HepG2 (cell line): ENCODE data around the gene C1S. TPM values are rescaled to one million over a fixed set of nuclear protein-coding genes. Genes with fewer than 3 reads are reported as not detected.
"Not testable (repeated sequence)": the region's sequence is repeated elsewhere in the genome, so short reads cannot be mapped to it uniquely, and the experiment has no call there.

Experiments
- ATAC-seq: fragments of 200-7000 bp; cut with Tn5 transposase; 3 replicates; pipeline ENCODE4 v1.9.1; 2020; ENCODE audit warnings: mild to moderate bottlenecking, moderate library complexity
- BruUV-seq: library from RNA; stranded (reverse); fragments of 400-500 nt; replicated peaks from 2 replicates; lab custom pipeline; 2021; lab: Mats Ljungman, UMichigan
- CTCF ChIA-PET: fragments of 300-600 bp; formaldehyde crosslinking; extraction: SDS; loops from one replicate; lab custom pipeline; 2021; ENCODE audit warnings: low total read pairs, inconsistent platforms, low intra/inter-chr PET ratio; lab: Yijun Ruan, JAX
- POLR2A ChIA-PET: fragments of 350-600 bp; sonication (Branson Sonifier 250); formaldehyde crosslinking; loops from one replicate; lab custom pipeline; 2020; ENCODE audit warnings: antibody characterized with exemption, inconsistent platforms; lab: Yijun Ruan, JAX
- DNase-seq: peaks from one replicate; pipeline ENCODE4 v3.0.0-alpha.2; 2015; ENCODE audit warnings: low spot score
- FAIRE-seq: peaks from 3 replicates; lab custom pipeline; 2011; peaks lifted over from hg19 to GRCh38; lab: Jason Lieb, UNC
- H2AFZ ChIP-seq: one replicate; pipeline ENCODE4 v1.6.1; 2011; ENCODE audit warnings: low read length, inconsistent platforms
- H3K27ac ChIP-seq: fragments of 300-600 bp; 3 replicates; pipeline ENCODE4 v1.8.0; 2011; ENCODE audit warnings: mixed run types, mild to moderate bottlenecking, mixed read lengths, low read length, inconsistent platforms; ENCODE audit not compliant: insufficient read depth; ENCODE audit errors: extremely low read length
- H3K27me3 ChIP-seq, 2 experiments: fragments of 200-600 bp in 1 of 2; 2 replicates in 1 of 2; 3 replicates in 1 of 2; pipeline versions ENCODE4 v1.6.0 to v1.8.0; 2011; ENCODE audit warnings: low read length in 2 of 2, mild to moderate bottlenecking in 2 of 2, moderate library complexity in 2 of 2, inconsistent platforms in 1 of 2; ENCODE audit not compliant: insufficient read depth in 2 of 2, control insufficient read depth in 1 of 2
- H3K36me3 ChIP-seq, 2 experiments: fragments of 200-600 bp in 1 of 2; replicated peaks in 1 of 2; 2 replicates in 1 of 2; 3 replicates in 1 of 2; pipeline versions ENCODE4 v1.5.1 to v1.8.0; 2011; ENCODE audit warnings: low read length in 2 of 2, inconsistent platforms in 1 of 2; ENCODE audit not compliant: insufficient read depth in 2 of 2, control insufficient read depth in 1 of 2
- H3K4me1 ChIP-seq: 2 replicates; pipeline ENCODE4 v1.5.1; 2012; ENCODE audit warnings: low read length, inconsistent platforms; ENCODE audit not compliant: insufficient read depth
- H3K4me2 ChIP-seq: 2 replicates; pipeline ENCODE4 v1.6.0; 2011; ENCODE audit warnings: low read depth, low read length, inconsistent platforms
- H3K4me3 ChIP-seq, 3 experiments: fragments of 200-600 bp in 1 of 3; sonication (generic), shearing (Covaris generic) in 1 of 3; replicated peaks in 1 of 3; 2 replicates each; pipeline ENCODE4 v1.5.1; 2011 to 2016; ENCODE audit warnings: low read length in 3 of 3, inconsistent platforms in 2 of 3, low read depth in 2 of 3, mild to moderate bottlenecking in 2 of 3, control low read depth in 1 of 3, mixed read lengths in 1 of 3; ENCODE audit not compliant: insufficient read depth in 1 of 3
- H3K79me2 ChIP-seq: one replicate; pipeline ENCODE4 v1.6.1; 2011; ENCODE audit warnings: low read length, inconsistent platforms; ENCODE audit not compliant: insufficient read depth
- H3K9ac ChIP-seq: 2 replicates; pipeline ENCODE4 v1.6.0; 2011; ENCODE audit warnings: mild to moderate bottlenecking, low read depth, low read length, inconsistent platforms; ENCODE audit not compliant: insufficient read depth
- H3K9me3 ChIP-seq: 2 replicates; pipeline ENCODE4 v1.5.1; 2012; ENCODE audit warnings: mild to moderate bottlenecking, low read length
- H4K20me1 ChIP-seq: 2 replicates; pipeline ENCODE4 v1.6.0; 2011; ENCODE audit warnings: inconsistent platforms, mild to moderate bottlenecking, low read length, moderate library complexity; ENCODE audit not compliant: insufficient read depth
- WGBS: methylation state at CpG from one replicate; pipeline ENCODE4 v1.1.6; 2017; ENCODE audit warnings: low lambda C conversion rate; 5-methylcytosine and 5-hydroxymethylcytosine counted together
- in situ Hi-C: cut with HindIII; loops from 2 replicates; pipeline ENCODE4 v1.10.0; 2017; ENCODE audit warnings: low pct_unique_long_range_greater_than_20kb; ENCODE audit not compliant: extremely low pct_ligation_motif_present
- intact Hi-C: fragments of 100-400 bp; cut with micrococcal nuclease; formaldehyde crosslinking; loops from one replicate; pipeline ENCODE4 v1.10.0; 2022; ENCODE audit not compliant: unreplicated experiment
- polyA plus RNA-seq, 8 experiments: library from polyadenylated mRNA; depleted of rRNA in 3 of 8; stranded (reverse) in 7 of 8; unstranded in 1 of 8; fragments of >200 nt; fragmentation: Illumina TruSeq in 4 of 8; extraction: Trizol in 4 of 8; gene quantifications; 2 replicates each; pipeline versions ENCODE4 v1.2.1 to v1.2.3, GENCODE V29; 2011 to 2016; ENCODE audit warnings: low read depth in 4 of 8, missing spikeins in 1 of 8, mixed read lengths in 1 of 8; ENCODE audit not compliant: insufficient read depth in 1 of 8
- total RNA-seq, 5 experiments: library from RNA; depleted of rRNA; stranded (reverse); fragments of >200 nt; fragmentation: Illumina TruSeq; extraction: Trizol; gene quantifications; 2 replicates each; pipeline ENCODE4 v1.2.3, GENCODE V29; 2016; ENCODE audit warnings: low read depth in 1 of 5

The C1S gene
- total and polyA plus RNA-seq, 2 of the 13 experiments (the other 11 are each of a cell fraction or from before 2014, with no cell fraction given) = 14.5 to 18.2 TPM

- DNase-seq, intact Hi-C loops, H3K4me3 ChIP-seq, H3K27ac ChIP-seq, in situ Hi-C loops, H3K4me2 ChIP-seq, H3K9me3 ChIP-seq, H3K27me3 ChIP-seq, H3K9ac ChIP-seq, H3K36me3 ChIP-seq, FAIRE-seq, H2AFZ ChIP-seq, H4K20me1 ChIP-seq, BruUV-seq, H3K79me2 ChIP-seq: not testable (repeated sequence)
- ChIA-PET CTCF (interaction anchor here (0.6 kb wide), 1 partner anchor 43 kb away, joined by 3 read pairs; the partner anchor contains the start of gene C1R), POLR2A (interaction anchor here (1.0 to 2.5 kb wide), 7 partner anchors 9 to 105 kb away, joined by 3 to 12 read pairs (median 5); partner anchors contain the start of genes C12orf57, C1S, LPCAT3 and RNU7-1)
- H3K4me1 ChIP-seq = peaks cover 38% of the 10 kb centered on the region
- ATAC-seq = peak; percentile 20; the same call in 2 of the 3 replicates
- whole genome bisulfite sequencing = 57% methylated on average over 8 of the region's 10 CpGs
Observed at GRCh38 chr12:7049445-7049951, 11.0 kb upstream of the C1S start.

- H3K4me2 ChIP-seq, DNase-seq, H3K4me3 ChIP-seq, H4K20me1 ChIP-seq, ATAC-seq, in situ Hi-C loops, H3K36me3 ChIP-seq, H3K27me3 ChIP-seq, FAIRE-seq, H2AFZ ChIP-seq, intact Hi-C loops, H3K9ac ChIP-seq, H3K9me3 ChIP-seq, H3K79me2 ChIP-seq, CTCF ChIA-PET, BruUV-seq, H3K27ac ChIP-seq: not testable (repeated sequence)
- WGBS = 68% methylated on average over 3 of the region's 3 CpGs
- POLR2A ChIA-PET = interaction anchor here (1.4 to 2.5 kb wide), 2 partner anchors 9 to 106 kb away, joined by 7 to 12 read pairs; partner anchors contain the start of genes C12orf57 and RNU7-1
- peaks cover 38% of the 10 kb centered on the region for H3K4me1 ChIP-seq
Observed at GRCh38 chr12:7049973-7050372, 10.5 kb upstream of the C1S start.
